ENCODE measurements around the gene KCNMB1.

DNA sequence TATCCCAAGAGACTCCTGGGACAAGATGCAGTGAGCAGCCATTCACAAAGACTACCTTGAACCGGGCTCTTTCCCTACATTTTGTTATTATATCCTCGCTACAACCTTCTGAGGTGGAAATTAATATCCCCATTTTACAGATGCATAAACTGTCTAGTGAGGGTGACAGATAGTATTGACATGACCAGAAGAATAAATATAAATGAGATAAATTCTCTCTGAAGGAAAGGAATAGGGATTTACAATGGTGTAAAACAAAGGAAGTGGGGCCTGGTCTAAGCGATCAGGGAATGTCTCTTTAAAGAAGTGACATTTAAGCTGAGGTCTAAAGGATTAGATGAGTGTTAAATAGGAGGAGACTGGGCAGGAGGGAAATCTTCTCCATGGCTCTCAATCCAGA, 43.5 kb upstream of the KCNMB1 start:
- TF ChIP-seq POLR2AphosphoS5 (IDR thresholded peaks at IDR 0.05; ENCODE audit: low read depth) (no peak), REST (IDR thresholded peaks at IDR 0.05; ENCODE audit: insufficient replicate concordance, low read depth) (no peak), GABPA (IDR thresholded peaks at IDR 0.05; ENCODE audit: low read depth) (no peak)
- TF ChIP-seq, protein P1, sequence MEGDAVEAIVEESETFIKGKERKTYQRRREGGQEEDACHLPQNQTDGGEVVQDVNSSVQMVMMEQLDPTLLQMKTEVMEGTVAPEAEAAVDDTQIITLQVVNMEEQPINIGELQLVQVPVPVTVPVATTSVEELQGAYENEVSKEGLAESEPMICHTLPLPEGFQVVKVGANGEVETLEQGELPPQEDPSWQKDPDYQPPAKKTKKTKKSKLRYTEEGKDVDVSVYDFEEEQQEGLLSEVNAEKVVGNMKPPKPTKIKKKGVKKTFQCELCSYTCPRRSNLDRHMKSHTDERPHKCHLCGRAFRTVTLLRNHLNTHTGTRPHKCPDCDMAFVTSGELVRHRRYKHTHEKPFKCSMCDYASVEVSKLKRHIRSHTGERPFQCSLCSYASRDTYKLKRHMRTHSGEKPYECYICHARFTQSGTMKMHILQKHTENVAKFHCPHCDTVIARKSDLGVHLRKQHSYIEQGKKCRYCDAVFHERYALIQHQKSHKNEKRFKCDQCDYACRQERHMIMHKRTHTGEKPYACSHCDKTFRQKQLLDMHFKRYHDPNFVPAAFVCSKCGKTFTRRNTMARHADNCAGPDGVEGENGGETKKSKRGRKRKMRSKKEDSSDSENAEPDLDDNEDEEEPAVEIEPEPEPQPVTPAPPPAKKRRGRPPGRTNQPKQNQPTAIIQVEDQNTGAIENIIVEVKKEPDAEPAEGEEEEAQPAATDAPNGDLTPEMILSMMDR (IDR thresholded peaks at IDR 0.05; ENCODE audit: insufficient read depth, low read length), result no peak
